HG03439 (cell line): ENCODE data around the gene BPIFA1.

Source experiments
- ATAC-seq: cut with Tn5 transposase; IDR thresholded peaks from one replicate; pipeline ENCODE4 v1.9.1; 2021; ENCODE audit warnings: mild to moderate bottlenecking, moderate library complexity; ENCODE audit not compliant: unreplicated experiment

Gene BPIFA1

GRCh38 chr20:33239979-33240736, 4.4 kb downstream of the BPIFA1 start:
- no peak for ATAC-seq

GRCh38 chr20:33240923-33241322, 5.1 kb downstream of the BPIFA1 start:
- ATAC-seq, result no peak

GRCh38 chr20:33242319-33243100, 6.7 kb downstream of the BPIFA1 start:
- no peak for ATAC-seq

GRCh38 chr20:33246077-33246476, 10.3 kb downstream of the BPIFA1 start:
- ATAC-seq, result no peak

GRCh38 chr20:33249456-33249855, 13.7 kb downstream of the BPIFA1 start:
- no peak for ATAC-seq

- no peak for ATAC-seq
Measured at GRCh38 chr20:33250666-33251065, 14.9 kb downstream of the BPIFA1 start.

GRCh38 chr20:33251496-33251895, 15.7 kb downstream of the BPIFA1 start:
- ATAC-seq, result no peak

- no peak for ATAC-seq
Measured at GRCh38 chr20:33252460-33252859, 16.7 kb downstream of the BPIFA1 start.

- no peak for ATAC-seq
Measured at GRCh38 chr20:33255005-33255404, 19.2 kb downstream of the BPIFA1 start.

GRCh38 chr20:33257237-33257636, 21.4 kb downstream of the BPIFA1 start:
- no peak for ATAC-seq

GRCh38 chr20:33259371-33259770, 23.6 kb downstream of the BPIFA1 start:
- ATAC-seq, result no peak

- no peak for ATAC-seq
Measured at GRCh38 chr20:33261465-33261864, 25.7 kb downstream of the BPIFA1 start.

GRCh38 chr20:33262658-33263065, 26.9 kb downstream of the BPIFA1 start:
- ATAC-seq, result no peak

- ATAC-seq, result no peak
Measured at GRCh38 chr20:33263784-33264183, 28.0 kb downstream of the BPIFA1 start.

- ATAC-seq, result no peak
Measured at GRCh38 chr20:33267701-33268100, 31.9 kb downstream of the BPIFA1 start.

- no peak for ATAC-seq
Measured at GRCh38 chr20:33272155-33272873, 36.5 kb downstream of the BPIFA1 start.

GRCh38 chr20:33273117-33273851, 37.5 kb downstream of the BPIFA1 start:
- ATAC-seq, result no peak

- no peak for ATAC-seq
Measured at GRCh38 chr20:33275215-33275614, 39.4 kb downstream of the BPIFA1 start.

- no peak for ATAC-seq
Measured at GRCh38 chr20:33275871-33276270, 40.1 kb downstream of the BPIFA1 start.

GRCh38 chr20:33276303-33277113, 40.7 kb downstream of the BPIFA1 start:
- ATAC-seq, result no peak
